ENCODE results near the gene ZGRF1. TPM values are rescaled to one million over a fixed set of nuclear protein-coding genes. Genes with fewer than 3 reads are reported as not detected.

ZGRF1 gene
- total and polyA plus RNA-seq, 2 donors (not counting 3 experiments of a cell fraction or from before 2014, with no cell fraction given) = 2.4 to 14.4 TPM

- POLR2A ChIA-PET = no interaction called here
- peak; percentile 48 for DNase-seq (ENCODE audit: low read depth, low spot score)
- intact Hi-C loops (cut with micrococcal nuclease) = loop anchor here (1.0 to 5.0 kb wide), 4 partner anchors 129 to 319 kb away; no protein-coding TSS in a partner anchor
- Histone ChIP-seq H3K27ac (ENCODE audit: insufficient read depth, low read depth, low read length) (no peak overlapping the region), H2AFZ (ENCODE audit: low read depth, low read length) (peak overlapping the region; percentile 57), H3K4me2 (ENCODE audit: insufficient read depth, low read length) (peak overlapping the region; percentile 40), H3K9me3 (replicated peaks; ENCODE audit: control insufficient read depth, insufficient read depth, low read length) (no peaks in the 10 kb centered on the region), H3K79me2 (ENCODE audit: control insufficient read depth, insufficient read depth, low read length) (peaks cover 21% of the 10 kb centered on the region), H4K20me1 (replicated peaks; ENCODE audit: control insufficient read depth, extremely low read depth, insufficient read depth, low read length) (no peaks in the 10 kb centered on the region), H3K27me3 (ENCODE audit: control insufficient read depth in 2 of 2, insufficient read depth in 2 of 2, low read length in 2 of 2) (no peaks in the 10 kb centered on the region), H3K4me3 (replicated peaks in 1 of 3; ENCODE audit: insufficient read depth in 1 of 3, low read depth in 1 of 3, low read length in 3 of 3) (peak overlapping the region in 1 of 3 experiments; percentile 6), H3K9me1 (replicated peaks; ENCODE audit: control insufficient read depth, extremely low read depth, insufficient read depth, low read length) (no peaks in the 10 kb centered on the region), H3K36me3 (ENCODE audit: control insufficient read depth in 2 of 2, extremely low read depth in 1 of 2, insufficient read depth in 2 of 2, low read length in 2 of 2) (no peaks in the 10 kb centered on the region), H3K9ac (replicated peaks; ENCODE audit: extremely low read depth, insufficient read depth, low read length) (peak overlapping the region; percentile 26), H3K4me1 (ENCODE audit: control insufficient read depth, extremely low read depth, insufficient read depth, low read length) (peaks cover 16% of the 10 kb centered on the region)
- FAIRE-seq = peak; percentile 54
- TF ChIP-seq MYC (IDR thresholded peaks at IDR 0.05; ENCODE audit: low read depth, low read length) (no peak), CTCF (IDR thresholded peaks at IDR 0.05; ENCODE audit: extremely low read depth in 1 of 2, insufficient read depth in 1 of 2, low read depth in 1 of 2, low read length in 2 of 2) (peak; percentile 7 to 14)
- dilution Hi-C loops (cut with MboI; ENCODE audit: extremely low pct_ligation_motif_present, low sequenced_read_pairs) = no loop called here
- CTCF ChIA-PET = interaction anchor here (0.8 to 1.5 kb wide), 7 partner anchors 13 to 318 kb away, joined by 3 to 10 read pairs (median 5); no protein-coding TSS in a partner anchor
- BruUV-seq (replicated peaks) = no TSS peak
Observed at GRCh38 chr4:112633477-112634235, 3.1 kb downstream of the ZGRF1 start.

GRCh38 chr4:112626228-112626627, 10.5 kb downstream of the ZGRF1 start:
- no peak overlapping the region for H3K4me3 ChIP-seq (replicated peaks in 1 of 3; ENCODE audit: insufficient read depth in 1 of 3, low read depth in 1 of 3, low read length in 3 of 3)

More at GRCh38 chr4:112626228-112626627, 10.5 kb downstream of the ZGRF1 start:
- H3K79me2 ChIP-seq (ENCODE audit: control insufficient read depth, insufficient read depth, low read length) = no peaks in the 10 kb centered on the region
- TF ChIP-seq JUN (IDR thresholded peaks at IDR 0.05; ENCODE audit: borderline replicate concordance, insufficient read depth, insufficient read length, low read depth) (no peak), POLR2A (IDR thresholded peaks at IDR 0.05; ENCODE audit: low read depth, low read length) (no peak), EZH2 (IDR thresholded peaks at IDR 0.05; ENCODE audit: borderline replicate concordance, low read depth, low read length, severe bottlenecking) (no peak), FOS (IDR thresholded peaks at IDR 0.05; ENCODE audit: borderline replicate concordance, insufficient read depth, low read length) (no peak), CTCF (IDR thresholded peaks at IDR 0.05; ENCODE audit: extremely low read depth in 1 of 2, insufficient read depth in 1 of 2, low read depth in 1 of 2, low read length in 2 of 2) (no peak), MYC (IDR thresholded peaks at IDR 0.05; ENCODE audit: low read depth, low read length) (no peak), MAX (IDR thresholded peaks at IDR 0.05; ENCODE audit: insufficient read depth, insufficient read length) (no peak), GATA2 (IDR thresholded peaks at IDR 0.05; ENCODE audit: insufficient read depth, insufficient read length, low read depth, low read length) (no peak), POLR2AphosphoS5 (IDR thresholded peaks at IDR 0.05; ENCODE audit: insufficient read depth, low read depth, low read length) (no peak)
- intact Hi-C loops (cut with micrococcal nuclease) (no loop called here), dilution Hi-C loops (cut with MboI; ENCODE audit: extremely low pct_ligation_motif_present, low sequenced_read_pairs) (no loop called here)
- H3K9me1 ChIP-seq (replicated peaks; ENCODE audit: control insufficient read depth, extremely low read depth, insufficient read depth, low read length) = no peaks in the 10 kb centered on the region
- no peak overlapping the region for H3K27ac ChIP-seq (ENCODE audit: insufficient read depth, low read depth, low read length)
- H4K20me1 ChIP-seq (replicated peaks; ENCODE audit: control insufficient read depth, extremely low read depth, insufficient read depth, low read length) = no peaks in the 10 kb centered on the region
- POLR2A ChIA-PET = no interaction called here
- no peaks in the 10 kb centered on the region for H3K27me3 ChIP-seq (ENCODE audit: control insufficient read depth in 2 of 2, insufficient read depth in 2 of 2, low read length in 2 of 2)
- no peak overlapping the region for H2AFZ ChIP-seq (ENCODE audit: low read depth, low read length)
- CTCF ChIA-PET = no interaction called here
- H3K9me3 ChIP-seq (replicated peaks; ENCODE audit: control insufficient read depth, insufficient read depth, low read length) = no peaks in the 10 kb centered on the region
- H3K9ac ChIP-seq (replicated peaks; ENCODE audit: extremely low read depth, insufficient read depth, low read length) = no peak overlapping the region
- no peaks in the 10 kb centered on the region for H3K4me1 ChIP-seq (ENCODE audit: control insufficient read depth, extremely low read depth, insufficient read depth, low read length)
- no peak overlapping the region for H3K4me2 ChIP-seq (ENCODE audit: insufficient read depth, low read length)
- DNase-seq (ENCODE audit: low read depth, low spot score) = no peak
- no peaks in the 10 kb centered on the region for H3K36me3 ChIP-seq (ENCODE audit: control insufficient read depth in 2 of 2, extremely low read depth in 1 of 2, insufficient read depth in 2 of 2, low read length in 2 of 2)
- FAIRE-seq = no peak
- no TSS peak for BruUV-seq (replicated peaks)

All from endothelial cell of umbilical vein (primary cell).